Naive thymus-derived CD4-positive, alpha-beta T cell (primary cell): ENCODE data around the gene MATN1. TPM values are rescaled to one million over a fixed set of nuclear protein-coding genes. Genes with fewer than 3 reads are reported as not detected.
A peak's percentile ranks its signal among the peaks of the same experiment; 100 is the strongest.

Experiments
- ATAC-seq: fragments of 150-1000 bp; cut with Tn5 transposase; 2 replicates; pipeline ENCODE4 v1.10.0; 2021; ENCODE audit warnings: mild to moderate bottlenecking, moderate library complexity
- CTCF ChIA-PET: fragments of 350-600 bp; sonication (Branson Sonifier 250); formaldehyde crosslinking; loops from one replicate; lab custom pipeline; 2021; ENCODE audit warnings: antibody characterized with exemption; lab: Charles Lee
- POLR2A ChIA-PET: fragments of 350-600 bp; sonication (Branson Sonifier 250); formaldehyde crosslinking; loops from one replicate; lab custom pipeline; 2021; ENCODE audit warnings: antibody characterized with exemption, inconsistent platforms; lab: Charles Lee
- DNase-seq, 9 donors: peaks; one replicate each; pipeline versions ENCODE4 v3.0.0 to v3.0.0-alpha.2; 2020 to 2022; ENCODE audit warnings: mixed read lengths in 1 of 9
- H3K27ac ChIP-seq: one replicate; pipeline ENCODE4 v1.7.0; 2013; ENCODE audit warnings: mild to moderate bottlenecking, low read depth, low read length, moderate library complexity
- H3K27me3 ChIP-seq, 2 donors: one replicate each; pipeline ENCODE4 v1.7.0; 2013; ENCODE audit warnings: low read length in 2 of 2, mild to moderate bottlenecking in 2 of 2, moderate library complexity in 2 of 2; ENCODE audit not compliant: control insufficient read depth in 2 of 2, insufficient read depth in 2 of 2
- H3K36me3 ChIP-seq, 3 experiments: 1 replicate in 2 of 3; 2 replicates in 1 of 3; pipeline ENCODE4 v1.7.0; 2013; ENCODE audit warnings: low read length in 3 of 3, mild to moderate bottlenecking in 3 of 3, moderate library complexity in 1 of 3; ENCODE audit not compliant: insufficient read depth in 3 of 3, control insufficient read depth in 2 of 3
- H3K4me1 ChIP-seq, 2 donors: one replicate each; pipeline ENCODE4 v1.7.0; 2013; ENCODE audit warnings: low read length in 2 of 2, mild to moderate bottlenecking in 2 of 2, moderate library complexity in 1 of 2; ENCODE audit not compliant: control insufficient read depth in 2 of 2, insufficient read depth in 2 of 2
- H3K4me3 ChIP-seq: 2 replicates; pipeline ENCODE4 v1.7.0; 2013; ENCODE audit warnings: mild to moderate bottlenecking, low read length
- H3K9me3 ChIP-seq, 3 experiments: 1 replicate in 2 of 3; 2 replicates in 1 of 3; pipeline ENCODE4 v1.7.0; 2013; ENCODE audit warnings: low read length in 3 of 3; ENCODE audit not compliant: control insufficient read depth in 2 of 3
- H3K27ac Mint-ChIP-seq, 9 donors: one replicate each; pipeline ENCODE4 v1.8.0; 2020 to 2022; ENCODE audit warnings: mixed read lengths in 9 of 9, mild to moderate bottlenecking in 8 of 9, moderate library complexity in 5 of 9, inconsistent platforms in 2 of 9
- H3K27me3 Mint-ChIP-seq, 5 donors: one replicate each; pipeline ENCODE4 v1.8.0; 2021 to 2022; ENCODE audit warnings: mixed read lengths in 5 of 5, mild to moderate bottlenecking in 1 of 5
- H3K36me3 Mint-ChIP-seq, 5 donors: one replicate each; pipeline ENCODE4 v1.8.0; 2020 to 2022; ENCODE audit warnings: mixed read lengths in 5 of 5, mild to moderate bottlenecking in 3 of 5, inconsistent platforms in 1 of 5
- H3K4me1 Mint-ChIP-seq, 7 donors: one replicate each; pipeline ENCODE4 v1.8.0; 2020 to 2022; ENCODE audit warnings: mixed read lengths in 7 of 7, mild to moderate bottlenecking in 3 of 7, inconsistent platforms in 1 of 7
- H3K4me3 Mint-ChIP-seq, 10 donors: one replicate each; pipeline ENCODE4 v1.8.0; 2020 to 2022; ENCODE audit warnings: mild to moderate bottlenecking in 10 of 10, mixed read lengths in 10 of 10, moderate library complexity in 6 of 10, inconsistent platforms in 2 of 10
- H3K9me3 Mint-ChIP-seq, 11 donors: one replicate each; pipeline ENCODE4 v1.8.0; 2020 to 2022; ENCODE audit warnings: mixed read lengths in 11 of 11, mild to moderate bottlenecking in 4 of 11, inconsistent platforms in 1 of 11, moderate library complexity in 1 of 11
- intact Hi-C, 2 donors: fragments of 100-400 bp; cut with micrococcal nuclease; formaldehyde crosslinking; loops; one replicate each; pipeline ENCODE4 v1.15.1; 2023
- polyA plus RNA-seq, 2 donors: library from polyadenylated mRNA; unstranded; fragments of 300-500 nt; fragmentation: Illumina TruSeq; gene quantifications; one replicate each; pipeline ENCODE4 v1.2.3, GENCODE V29; 2021
- total RNA-seq, 6 experiments: library from RNA in 5 of 6; stranded (reverse) in 5 of 6; gene quantifications; 1 replicate in 5 of 6; 2 replicates in 1 of 6; pipeline ENCODE4 v1.2.3 and lab custom pipeline; 2021 to 2026

Gene MATN1
- 1 to 10 TPM in 2 of 5 experiments, under 1 TPM in 3; 0.08 to 3.6 (median 0.22) TPM for total RNA-seq
- not detected for polyA plus RNA-seq
- total RNA-seq (lab: John Stamatoyannopoulos, UW), result 4.3 reads per million, percentile 22 among the genes with 10 or more reads in this experiment

GRCh38 chr1:30723331-30723755, at the start of gene MATN1:
TSS of gene MATN1 (minus strand) at chr1:30723585. CDS start at chr1:30723551, 34 bp downstream.
- no peak within 1 kb of the TSS for H3K27ac ChIP-seq
- ATAC-seq (no peak), DNase-seq (no peak)
- Mint-ChIP-seq H3K9me3 (peaks cover 0 to 2% (median 0%) of the 10 kb centered on the region in 11 donors), H3K4me3 (peak within 1 kb of the TSS in 3 of 10 donors; percentile 4 to 34 (median 26)), H3K4me1 (peaks cover 16 to 53% (median 40%) of the 10 kb centered on the region in 7 donors), H3K36me3 (peaks cover 0 to 20% (median 3%) of the 10 kb centered on the region in 5 donors), H3K27ac (peak within 1 kb of the TSS in 5 of 9 donors; percentile 25 to 83 (median 69)), H3K27me3 (no peaks in the 10 kb centered on the region)
- H3K9me3 ChIP-seq, result no peaks in the 10 kb centered on the region
- H3K4me3 ChIP-seq, result no peak within 1 kb of the TSS
- no peaks in the 10 kb centered on the region for H3K27me3 ChIP-seq
- intact Hi-C loops, result no loop called here
- ChIA-PET CTCF (interaction anchor here (0.5 to 6.1 kb wide), 4 partner anchors 38 to 1917 kb away, joined by 3 to 55 read pairs (median 4); no protein-coding TSS in a partner anchor), POLR2A (interaction anchor here (42.4 kb wide), 1 partner anchor 32 kb away, joined by 1281 read pairs; the partner anchor contains the start of gene LAPTM5)
- peaks cover 0 to 63% (median 7%) of the 10 kb centered on the region in 3 experiments for H3K36me3 ChIP-seq
- peaks cover 10 to 37% of the 10 kb centered on the region in 2 donors for H3K4me1 ChIP-seq

- ChIA-PET POLR2A (interaction anchor here (1.7 to 31.3 kb wide), 2 partner anchors 19 to 33 kb away, joined by 6 to 1281 read pairs; partner anchors contain the start of genes LAPTM5 and MATN1), CTCF (interaction anchor here (0.7 kb wide), 1 partner anchor 9 kb away, joined by 4 read pairs; no protein-coding TSS in a partner anchor)
- intact Hi-C loops, result no loop called here
- Mint-ChIP-seq H3K9me3 (peaks cover 0 to 2% (median 0%) of the 10 kb centered on the region in 11 donors), H3K27me3 (peaks cover 0 to 2% (median 0%) of the 10 kb centered on the region in 5 donors), H3K4me1 (peaks cover 7 to 24% (median 11%) of the 10 kb centered on the region in 7 donors), H3K27ac (peak overlapping the region in 1 of 9 donors; percentile 10), H3K4me3 (no peak overlapping the region), H3K36me3 (no peaks in the 10 kb centered on the region)
- no peak overlapping the region for H3K27ac ChIP-seq
- DNase-seq (no peak), ATAC-seq (no peak)
- H3K36me3 ChIP-seq, result no peaks in the 10 kb centered on the region
- peaks cover 0 to 6% of the 10 kb centered on the region in 2 donors for H3K4me1 ChIP-seq
- no peaks in the 10 kb centered on the region for H3K9me3 ChIP-seq
- no peak overlapping the region for H3K4me3 ChIP-seq
- no peaks in the 10 kb centered on the region for H3K27me3 ChIP-seq
These were observed 47.6 kb upstream of the MATN1 start for GRCh38 chr1:30771005-30771404.

GRCh38 chr1:30770150-30770549, 46.8 kb upstream of the MATN1 start:
- Mint-ChIP-seq H3K27me3 (peaks cover 0 to 2% (median 0%) of the 10 kb centered on the region in 5 donors), H3K4me3 (no peak overlapping the region), H3K27ac (no peak overlapping the region), H3K4me1 (peaks cover 7 to 30% (median 18%) of the 10 kb centered on the region in 7 donors), H3K9me3 (peaks cover 0 to 2% (median 0%) of the 10 kb centered on the region in 11 donors), H3K36me3 (no peaks in the 10 kb centered on the region)
- ChIA-PET CTCF (interaction anchor here (0.6 to 2.6 kb wide), 2 partner anchors 9 to 139 kb away, joined by 3 to 13 read pairs; no protein-coding TSS in a partner anchor), POLR2A (interaction anchor here (0.7 to 31.3 kb wide), 3 partner anchors 9 to 729 kb away, joined by 3 to 1281 read pairs (median 5); partner anchors contain the start of genes LAPTM5 and MATN1)
- Histone ChIP-seq H3K27ac (no peak overlapping the region), H3K36me3 (no peaks in the 10 kb centered on the region), H3K27me3 (no peaks in the 10 kb centered on the region), H3K4me1 (peaks cover 0 to 14% of the 10 kb centered on the region in 2 donors), H3K9me3 (no peaks in the 10 kb centered on the region), H3K4me3 (no peak overlapping the region)
- intact Hi-C loops, result no loop called here
- DNase-seq (no peak), ATAC-seq (no peak)

- no peak for DNase-seq
- ChIA-PET POLR2A (interaction anchor here (31.3 kb wide), 1 partner anchor 31 kb away, joined by 1281 read pairs; the partner anchor contains the start of genes LAPTM5 and MATN1), CTCF (interaction anchor here (2.6 kb wide), 1 partner anchor 10 kb away, joined by 13 read pairs; no protein-coding TSS in a partner anchor)
- peak; percentile 84 for ATAC-seq
- Mint-ChIP-seq H3K27me3 (peaks cover 0 to 2% (median 0%) of the 10 kb centered on the region in 5 donors), H3K27ac (peak overlapping the region in 5 of 9 donors; percentile 21 to 86 (median 25)), H3K9me3 (peaks cover 0 to 2% (median 0%) of the 10 kb centered on the region in 11 donors), H3K4me1 (peaks cover 7 to 32% (median 18%) of the 10 kb centered on the region in 7 donors), H3K36me3 (no peaks in the 10 kb centered on the region), H3K4me3 (no peak overlapping the region)
- Histone ChIP-seq H3K27ac (no peak overlapping the region), H3K4me3 (no peak overlapping the region), H3K9me3 (no peaks in the 10 kb centered on the region), H3K27me3 (no peaks in the 10 kb centered on the region), H3K36me3 (no peaks in the 10 kb centered on the region), H3K4me1 (peaks cover 0 to 16% of the 10 kb centered on the region in 2 donors)
- intact Hi-C loops, result no loop called here
These were observed 45.7 kb upstream of the MATN1 start for GRCh38 chr1:30768830-30769718.

- H3K4me1 Mint-ChIP-seq, result peaks cover 7 to 35% (median 21%) of the 10 kb centered on the region in 7 donors
- H3K36me3 Mint-ChIP-seq, result no peaks in the 10 kb centered on the region
- Histone ChIP-seq H3K9me3 (no peaks in the 10 kb centered on the region), H3K27ac (no peak overlapping the region), H3K4me1 (peaks cover 0 to 16% of the 10 kb centered on the region in 2 donors), H3K4me3 (no peak overlapping the region), H3K36me3 (no peaks in the 10 kb centered on the region), H3K27me3 (no peaks in the 10 kb centered on the region)
- ChIA-PET CTCF (interaction anchor here (2.6 kb wide), 1 partner anchor 11 kb away, joined by 13 read pairs; no protein-coding TSS in a partner anchor), POLR2A (interaction anchor here (0.6 to 31.3 kb wide), 2 partner anchors 8 to 30 kb away, joined by 3 to 1281 read pairs; partner anchors contain the start of genes LAPTM5 and MATN1)
- H3K27me3 Mint-ChIP-seq, result peaks cover 0 to 2% (median 0%) of the 10 kb centered on the region in 5 donors
- intact Hi-C loops, result no loop called here
- DNase-seq (no peak), ATAC-seq (no peak)
- no peaks in the 10 kb centered on the region for H3K9me3 Mint-ChIP-seq
- H3K27ac Mint-ChIP-seq, result peak overlapping the region in 3 of 9 donors; percentile 8 to 35 (median 12)
- no peak overlapping the region for H3K4me3 Mint-ChIP-seq
These were observed 44.9 kb upstream of the MATN1 start for GRCh38 chr1:30768159-30768829.
